ENCODE results near the gene LCLAT1. TPM values are rescaled to one million over a fixed set of nuclear protein-coding genes. Genes with fewer than 3 reads are reported as not detected.
"Not testable (repeated sequence)": the region's sequence is repeated elsewhere in the genome, so short reads cannot be mapped to it uniquely, and the experiment has no call there.

The LCLAT1 gene
- total and polyA plus RNA-seq, 2 donors = 4.5 to 22.8 TPM

DNA sequence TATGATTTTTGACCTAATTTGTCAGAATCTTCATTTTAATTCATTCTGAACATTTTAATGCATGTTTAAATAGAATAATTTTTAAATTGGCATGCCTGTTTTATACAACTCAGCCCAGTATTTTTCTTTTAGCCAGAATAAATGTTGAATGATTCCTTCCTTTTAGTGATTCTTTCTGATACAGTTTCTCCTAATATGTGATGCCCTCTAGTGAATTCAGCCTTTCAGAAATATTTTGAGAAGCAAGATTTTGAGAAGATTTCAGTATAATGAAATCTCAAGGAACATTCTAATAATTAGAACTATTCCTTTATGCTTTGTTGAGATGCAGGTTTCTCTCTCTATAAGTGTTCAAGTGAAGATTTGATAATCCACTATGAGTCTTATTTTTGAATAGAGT, 28.5 kb downstream of the LCLAT1 start:
- no peak overlapping the region for H3K4me3 ChIP-seq (ENCODE audit: low read depth, low read length)
- no peak for DNase-seq (ENCODE audit: extremely low spot score)
- no peak overlapping the region for H3K27ac ChIP-seq (ENCODE audit: low read depth)
- H3K36me3 ChIP-seq (ENCODE audit: insufficient read depth) = no peaks in the 10 kb centered on the region
- H3K4me1 ChIP-seq (ENCODE audit: insufficient read depth) = no peaks in the 10 kb centered on the region

DNA sequence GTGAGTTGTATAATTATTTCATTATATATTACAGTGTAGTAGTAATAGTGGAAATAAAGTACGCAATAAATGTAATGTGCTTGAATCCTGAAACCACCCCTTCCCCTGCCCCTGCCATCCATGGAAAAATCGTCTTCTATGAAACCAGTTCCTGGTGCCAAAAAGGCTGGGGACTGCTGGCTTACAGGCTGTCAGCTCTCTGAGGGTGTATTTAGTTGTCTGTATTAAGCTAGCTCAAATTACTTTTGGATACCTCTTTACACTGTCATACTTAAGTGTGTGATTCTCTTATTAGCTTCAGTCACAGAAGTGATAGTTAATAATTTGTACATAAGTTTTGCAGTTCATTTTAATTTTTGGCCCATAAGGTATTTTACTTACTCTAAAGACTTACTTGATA, 29.6 kb downstream of the LCLAT1 start:
- no peaks in the 10 kb centered on the region for H3K36me3 ChIP-seq (ENCODE audit: insufficient read depth)
- no peaks in the 10 kb centered on the region for H3K4me1 ChIP-seq (ENCODE audit: insufficient read depth)
- no peak overlapping the region for H3K4me3 ChIP-seq (ENCODE audit: low read depth, low read length)
- H3K27ac ChIP-seq (ENCODE audit: low read depth) = no peak overlapping the region
- no peak for DNase-seq (ENCODE audit: extremely low spot score)
- WGBS = 92% methylated on average over 2 of the region's 2 CpGs

DNA sequence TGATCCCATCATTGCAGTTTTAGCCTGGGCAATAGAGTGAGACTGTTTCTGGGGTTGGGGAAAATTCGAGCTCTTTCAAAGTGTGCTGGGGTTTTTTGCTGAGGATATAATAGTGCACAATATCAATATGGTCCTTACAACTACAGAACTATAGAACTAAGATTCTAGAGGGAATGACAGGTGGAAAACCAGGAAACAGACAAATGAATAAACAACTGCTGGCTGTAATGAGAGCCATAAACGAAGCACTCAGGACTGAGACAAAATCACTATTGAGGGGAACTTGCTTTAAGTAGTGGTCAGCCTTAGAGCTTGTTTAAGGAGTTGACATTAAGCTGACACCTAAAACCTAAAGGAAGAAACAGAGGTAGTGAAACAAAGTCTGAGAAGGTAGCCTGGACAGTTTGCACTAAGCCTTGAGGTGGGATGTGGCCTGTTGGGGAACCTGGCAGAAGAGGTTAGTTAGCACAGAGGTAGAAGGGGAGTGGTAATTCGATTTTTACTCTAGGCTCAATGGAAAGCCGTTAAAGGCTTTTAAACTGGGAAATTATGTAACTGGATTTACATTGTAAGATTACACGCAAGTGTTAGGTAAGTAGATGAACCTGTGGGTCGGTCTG, 33.8 kb downstream of the LCLAT1 start:
- no peak overlapping the region for H3K4me3 ChIP-seq (ENCODE audit: low read depth, low read length)
- WGBS = 72% methylated on average over 6 of the region's 6 CpGs
- H3K4me1 ChIP-seq (ENCODE audit: insufficient read depth) = no peaks in the 10 kb centered on the region
- no peak for DNase-seq (ENCODE audit: extremely low spot score)
- no peak overlapping the region for H3K27ac ChIP-seq (ENCODE audit: low read depth)
- no peaks in the 10 kb centered on the region for H3K36me3 ChIP-seq (ENCODE audit: insufficient read depth)

DNA sequence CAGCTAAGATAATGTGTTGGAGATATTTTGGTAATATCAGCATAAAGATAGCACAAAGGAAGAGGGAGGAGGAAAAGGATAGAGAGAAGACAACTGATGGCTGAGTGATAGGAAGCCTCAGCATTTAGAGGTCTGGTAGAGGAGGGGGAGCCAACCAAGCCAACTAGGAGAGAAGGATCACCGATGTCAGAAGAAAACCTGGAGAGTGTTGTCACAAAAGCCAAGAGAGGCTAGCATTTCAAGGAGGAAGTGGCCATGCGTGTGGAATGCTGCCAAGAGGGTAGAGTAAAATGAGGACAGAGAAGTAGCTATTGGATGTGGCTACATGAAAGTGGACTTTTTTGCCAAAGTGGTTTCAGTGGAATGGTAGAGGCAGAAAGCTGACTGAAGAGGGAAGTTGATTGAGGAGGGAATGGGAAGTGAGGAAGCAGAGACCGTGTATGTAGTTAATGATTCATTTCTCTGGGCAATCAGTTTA, 34.3 kb downstream of the LCLAT1 start:
- Histone ChIP-seq H3K36me3 (ENCODE audit: insufficient read depth) (no peaks in the 10 kb centered on the region), H3K27ac (ENCODE audit: low read depth) (no peak overlapping the region), H3K4me1 (ENCODE audit: insufficient read depth) (no peaks in the 10 kb centered on the region), H3K4me3 (ENCODE audit: low read depth, low read length) (no peak overlapping the region)
- DNase-seq (ENCODE audit: extremely low spot score) = no peak
- 68% methylated on average over 3 of the region's 3 CpGs for WGBS

DNA sequence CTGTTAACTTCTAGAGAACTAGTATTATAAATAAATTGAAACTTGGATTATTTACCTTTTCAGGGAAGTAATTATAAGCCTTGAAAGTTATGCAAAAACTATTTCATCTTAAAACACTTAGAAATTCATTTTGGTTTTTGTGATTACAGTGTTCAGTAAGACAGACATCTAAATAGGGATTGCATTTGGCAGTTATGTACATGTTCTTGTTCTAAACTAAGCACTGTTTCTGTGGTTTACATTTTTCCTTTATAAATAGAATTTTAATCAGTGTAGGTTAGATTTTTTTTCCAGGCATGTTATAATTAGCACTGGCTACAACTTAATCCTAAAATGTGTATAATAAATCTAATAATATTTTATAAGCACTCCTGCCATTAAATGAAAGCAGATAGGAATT, 35.0 kb downstream of the LCLAT1 start:
- no peak overlapping the region for H3K27ac ChIP-seq (ENCODE audit: low read depth)
- no peaks in the 10 kb centered on the region for H3K36me3 ChIP-seq (ENCODE audit: insufficient read depth)
- H3K4me3 ChIP-seq (ENCODE audit: low read depth, low read length) = no peak overlapping the region
- H3K4me1 ChIP-seq (ENCODE audit: insufficient read depth) = no peaks in the 10 kb centered on the region
- no peak for DNase-seq (ENCODE audit: extremely low spot score)

DNA sequence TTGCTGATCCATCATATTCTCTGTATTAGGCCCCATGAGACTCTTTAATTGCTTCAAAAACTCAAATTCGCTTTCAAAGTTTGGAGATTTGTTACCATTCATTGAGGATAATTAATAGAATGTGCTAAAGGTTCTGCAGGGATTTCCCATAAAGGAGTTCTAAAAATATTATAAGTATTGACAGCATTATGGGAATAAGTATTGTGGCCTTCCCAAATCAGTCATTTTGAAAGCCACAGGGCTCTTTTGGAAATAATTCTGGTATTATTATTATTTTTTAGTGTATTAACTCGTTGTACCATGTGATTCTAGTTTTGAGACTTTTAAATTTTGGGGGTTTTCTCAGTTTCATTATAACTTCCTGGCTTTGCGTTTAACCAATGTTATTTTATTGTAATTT, 37.1 kb downstream of the LCLAT1 start:
- Histone ChIP-seq H3K4me3 (ENCODE audit: low read depth, low read length) (no peak overlapping the region), H3K36me3 (ENCODE audit: insufficient read depth) (no peaks in the 10 kb centered on the region), H3K27ac (ENCODE audit: low read depth) (no peak overlapping the region), H3K4me1 (ENCODE audit: insufficient read depth) (no peaks in the 10 kb centered on the region)
- no peak for DNase-seq (ENCODE audit: extremely low spot score)
- WGBS = 89% methylated on average over 3 of the region's 3 CpGs

DNA sequence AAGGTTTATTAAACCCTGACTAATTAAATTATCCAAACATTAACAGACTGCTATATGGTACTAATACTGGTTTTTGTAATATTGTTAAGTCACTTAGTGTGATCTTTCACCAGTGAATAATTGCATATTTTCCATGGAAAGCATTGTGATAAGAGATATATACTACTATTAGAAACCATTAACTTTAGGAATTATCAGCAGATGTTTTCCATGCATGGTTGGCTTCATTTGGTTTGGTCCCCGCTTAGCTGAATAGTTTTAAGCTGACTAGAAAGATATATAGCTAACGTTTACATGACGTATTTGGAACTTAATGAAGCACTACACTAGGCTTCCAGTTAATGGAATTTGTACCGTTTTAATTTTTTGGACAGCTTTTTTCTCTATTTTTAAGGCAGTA, 37.9 kb downstream of the LCLAT1 start:
- Histone ChIP-seq H3K27ac (ENCODE audit: low read depth) (no peak overlapping the region), H3K36me3 (ENCODE audit: insufficient read depth) (no peaks in the 10 kb centered on the region), H3K4me1 (ENCODE audit: insufficient read depth) (no peaks in the 10 kb centered on the region), H3K4me3 (ENCODE audit: low read depth, low read length) (no peak overlapping the region)
- DNase-seq (ENCODE audit: extremely low spot score) = no peak
- WGBS = 87% methylated on average over 4 of the region's 4 CpGs

DNA sequence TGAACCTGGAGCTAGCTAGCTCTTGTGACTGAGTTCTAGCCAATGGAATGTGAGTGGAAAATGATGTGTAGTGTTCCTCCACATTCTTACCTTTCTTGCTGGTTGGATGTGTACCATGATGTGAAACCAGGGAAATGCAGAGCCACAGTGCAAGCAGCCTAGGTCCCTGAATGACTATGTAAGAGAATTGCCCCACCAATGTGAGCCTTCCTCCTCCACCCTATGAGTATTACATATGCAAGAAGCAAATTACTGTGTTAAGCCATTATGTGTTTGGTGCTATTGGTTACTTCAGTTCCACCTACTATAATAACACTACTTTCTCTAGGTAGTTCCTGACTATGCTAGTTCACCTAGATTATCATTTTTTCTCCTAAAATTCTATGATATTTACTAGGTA, 39.6 kb downstream of the LCLAT1 start:
- H3K27ac ChIP-seq (ENCODE audit: low read depth) = no peak overlapping the region
- H3K4me1 ChIP-seq (ENCODE audit: insufficient read depth) = no peaks in the 10 kb centered on the region

DNA sequence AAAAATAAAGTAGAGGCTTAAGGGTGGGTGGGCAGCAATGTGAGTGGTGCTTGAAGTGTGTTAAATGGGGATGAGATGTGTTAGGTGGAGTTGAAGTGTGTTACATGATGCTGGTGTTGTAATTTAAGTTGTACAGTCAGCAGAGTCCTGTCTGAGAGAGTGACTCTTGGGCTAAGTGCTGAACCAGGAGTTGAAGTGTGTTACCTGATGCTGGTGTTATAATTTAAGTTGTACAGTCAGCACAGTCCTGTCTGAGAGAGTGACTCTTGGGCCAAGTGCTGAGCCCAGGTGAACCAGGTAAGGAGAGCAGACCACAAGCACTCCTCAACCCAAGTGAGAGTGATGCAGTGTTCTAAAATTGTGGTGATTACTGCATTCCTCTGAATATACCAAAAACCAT, 40.6 kb downstream of the LCLAT1 start:
- no peak for DNase-seq (ENCODE audit: extremely low spot score)
- Histone ChIP-seq H3K36me3 (ENCODE audit: insufficient read depth) (no peaks in the 10 kb centered on the region), H3K27ac (ENCODE audit: low read depth) (no peak overlapping the region), H3K4me3 (ENCODE audit: low read depth, low read length) (no peak overlapping the region), H3K4me1 (ENCODE audit: insufficient read depth) (no peaks in the 10 kb centered on the region)

More for the DNA sequence above, 39.6 kb downstream of the LCLAT1 start:
- no peaks in the 10 kb centered on the region for H3K36me3 ChIP-seq (ENCODE audit: insufficient read depth)
- H3K4me3 ChIP-seq (ENCODE audit: low read depth, low read length) = no peak overlapping the region
- DNase-seq (ENCODE audit: extremely low spot score) = no peak

DNA sequence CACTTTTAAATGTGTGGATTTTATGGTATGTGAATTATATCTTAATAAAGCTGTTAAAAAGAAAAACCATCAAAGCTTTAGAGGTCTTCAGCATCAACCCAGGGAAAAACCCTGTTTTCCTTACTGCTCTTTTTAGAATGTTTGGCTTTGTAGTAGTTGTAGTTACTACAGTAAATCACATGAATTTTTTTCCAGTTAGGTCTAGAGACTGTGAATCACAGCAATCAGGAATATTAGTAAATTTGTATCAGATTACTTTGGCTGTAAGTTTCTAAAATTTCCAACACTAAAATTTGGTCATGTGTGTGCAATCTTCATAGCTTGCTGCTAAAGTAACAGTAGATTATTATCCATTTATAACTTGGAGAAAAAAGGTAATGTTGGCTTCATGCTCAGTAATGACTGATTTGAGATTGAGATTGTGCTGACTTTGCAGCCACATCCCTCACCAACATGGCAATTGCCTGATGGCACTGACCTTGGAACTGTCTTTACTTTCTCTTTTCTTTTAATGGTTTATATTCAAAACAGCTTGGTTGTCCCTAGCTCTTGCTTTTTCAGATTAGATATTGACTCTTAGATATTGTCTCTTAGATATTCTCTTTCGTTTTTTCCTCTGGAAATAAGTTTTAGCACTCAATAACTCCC, 41.1 kb downstream of the LCLAT1 start:
- H3K4me1 ChIP-seq (ENCODE audit: insufficient read depth) = no peaks in the 10 kb centered on the region
- H3K27ac ChIP-seq (ENCODE audit: low read depth) = no peak overlapping the region
- H3K4me3 ChIP-seq (ENCODE audit: low read depth, low read length) = no peak overlapping the region
- H3K36me3 ChIP-seq (ENCODE audit: insufficient read depth) = no peaks in the 10 kb centered on the region
- DNase-seq (ENCODE audit: extremely low spot score) = no peak
- WGBS = 74% methylated on average over 1 of the region's 1 CpG

DNA sequence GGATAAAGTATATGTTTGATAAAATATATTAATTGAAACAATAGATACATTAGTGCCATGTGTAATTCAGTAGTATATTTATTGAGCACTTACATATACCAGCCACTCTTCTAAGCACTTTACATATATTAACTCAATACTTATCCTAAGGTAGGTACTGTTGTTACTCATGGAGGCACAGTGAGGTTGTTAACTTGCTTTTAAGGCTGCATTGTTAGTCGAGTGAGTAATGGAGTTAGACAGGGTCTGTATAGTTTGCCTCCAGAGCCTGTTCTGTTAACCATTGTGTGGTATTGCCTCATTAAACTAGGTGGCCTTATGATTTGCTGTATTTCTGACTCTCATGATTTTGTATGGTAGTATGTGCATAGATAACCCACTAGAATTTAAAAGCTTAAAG, 44.2 kb downstream of the LCLAT1 start:
- Histone ChIP-seq H3K36me3 (ENCODE audit: insufficient read depth) (no peaks in the 10 kb centered on the region), H3K4me1 (ENCODE audit: insufficient read depth) (no peaks in the 10 kb centered on the region), H3K4me3 (ENCODE audit: low read depth, low read length) (no peak overlapping the region), H3K27ac (ENCODE audit: low read depth) (no peak overlapping the region)
- no peak for DNase-seq (ENCODE audit: extremely low spot score)
- 64% methylated on average over 1 of the region's 1 CpG for WGBS

DNA sequence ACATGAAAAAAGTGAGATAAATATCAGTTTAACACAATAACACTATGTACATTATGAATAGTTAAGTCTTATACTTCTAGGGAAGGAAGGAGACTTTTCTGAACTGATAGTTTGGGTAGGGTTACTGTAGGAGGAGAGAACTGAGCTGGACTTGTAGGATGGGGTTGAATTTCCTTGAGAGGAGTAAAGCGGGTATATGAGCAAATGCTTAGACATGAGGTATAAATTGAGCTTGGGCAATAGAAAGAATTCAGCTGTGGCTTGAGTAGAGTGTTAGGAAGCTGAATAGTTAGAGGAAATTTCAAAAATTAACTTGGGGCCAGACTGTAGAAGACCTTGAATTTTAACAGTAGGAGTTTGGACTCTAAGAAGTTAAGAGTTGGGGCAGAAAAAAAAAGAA, 45.1 kb downstream of the LCLAT1 start:
- no peak overlapping the region for H3K4me3 ChIP-seq (ENCODE audit: low read depth, low read length)
- no peak overlapping the region for H3K27ac ChIP-seq (ENCODE audit: low read depth)
- H3K36me3 ChIP-seq (ENCODE audit: insufficient read depth) = no peaks in the 10 kb centered on the region
- no peak for DNase-seq (ENCODE audit: extremely low spot score)
- H3K4me1 ChIP-seq (ENCODE audit: insufficient read depth) = no peaks in the 10 kb centered on the region
- 99% methylated on average over 1 of the region's 1 CpG for WGBS

DNA sequence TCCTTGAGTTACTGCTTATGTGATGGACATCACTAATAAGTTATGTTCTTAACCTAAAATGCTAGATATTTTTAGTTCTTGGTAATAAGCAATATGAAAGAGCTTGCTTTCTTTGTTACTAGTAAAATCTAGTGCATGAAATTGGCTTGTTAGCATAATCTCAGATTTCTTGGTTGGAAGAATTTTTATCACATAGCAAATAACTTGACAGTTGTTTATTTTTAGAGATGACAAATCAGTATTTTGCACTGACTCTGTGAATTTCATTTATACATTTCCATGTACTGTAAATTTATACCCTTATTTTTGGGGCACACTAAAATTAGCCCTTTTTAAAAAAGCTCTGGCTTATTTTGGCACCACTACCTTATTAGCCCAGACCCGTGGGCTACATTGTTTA, 45.6 kb downstream of the LCLAT1 start:
- Histone ChIP-seq H3K4me1 (ENCODE audit: insufficient read depth) (no peaks in the 10 kb centered on the region), H3K27ac (ENCODE audit: low read depth) (no peak overlapping the region)
- WGBS = 20% methylated on average over 1 of the region's 1 CpG

DNA sequence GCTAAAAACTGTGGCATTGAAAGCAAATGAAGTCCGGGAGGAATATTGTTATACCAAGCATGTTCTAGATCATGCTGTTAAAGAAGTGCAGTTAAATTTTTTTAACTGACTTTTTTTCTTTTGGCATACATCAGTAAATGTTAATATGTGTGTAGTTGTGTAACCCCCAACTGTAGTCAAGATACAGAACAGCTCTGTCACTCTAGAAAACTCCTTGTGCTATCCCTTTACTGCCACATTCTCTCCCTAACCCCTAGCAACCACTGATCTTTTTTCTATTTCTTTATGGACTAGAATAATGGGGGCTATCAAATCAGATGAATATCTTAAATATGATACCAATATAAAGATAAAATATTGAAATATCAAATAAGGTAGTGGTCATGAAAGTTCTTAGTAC, 46.4 kb downstream of the LCLAT1 start:
- WGBS = 81% methylated on average over 1 of the region's 1 CpG
- Histone ChIP-seq H3K4me1 (ENCODE audit: insufficient read depth) (no peaks in the 10 kb centered on the region), H3K4me3 (ENCODE audit: low read depth, low read length) (no peak overlapping the region), H3K36me3 (ENCODE audit: insufficient read depth) (no peaks in the 10 kb centered on the region), H3K27ac (ENCODE audit: low read depth) (no peak overlapping the region)
- no peak for DNase-seq (ENCODE audit: extremely low spot score)

More for the DNA sequence above, 45.6 kb downstream of the LCLAT1 start:
- Histone ChIP-seq H3K4me3 (ENCODE audit: low read depth, low read length) (no peak overlapping the region), H3K36me3 (ENCODE audit: insufficient read depth) (no peaks in the 10 kb centered on the region)
- DNase-seq (ENCODE audit: extremely low spot score) = no peak

DNA sequence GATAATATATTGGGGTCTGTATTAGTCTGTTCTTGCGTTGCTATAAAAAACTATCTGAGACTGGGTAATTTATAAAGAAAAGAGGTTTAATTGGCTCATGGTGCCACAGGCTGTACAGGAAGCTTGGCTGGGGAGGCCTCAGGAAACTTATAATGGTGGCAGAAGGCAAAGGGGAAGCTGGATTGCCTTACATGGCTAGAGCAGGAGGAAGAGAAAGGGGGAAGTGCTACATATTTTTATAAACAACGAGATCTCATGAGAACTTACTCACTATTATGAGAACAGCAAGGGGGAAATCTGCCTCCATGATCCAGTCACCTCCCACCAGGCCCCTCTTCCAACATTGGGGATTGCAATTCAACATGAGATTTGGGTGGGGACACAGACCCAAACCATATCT, 48.9 kb downstream of the LCLAT1 start:
- DNase-seq (ENCODE audit: extremely low spot score); H3K4me1 ChIP-seq (ENCODE audit: insufficient read depth); H3K4me3 ChIP-seq (ENCODE audit: low read depth, low read length); H3K36me3 ChIP-seq (ENCODE audit: insufficient read depth); H3K27ac ChIP-seq (ENCODE audit: low read depth): not testable (repeated sequence)
- 80% methylated on average over 2 of the region's 2 CpGs for WGBS

Measured in urinary bladder (tissue), 4 donors.